Stomach (tissue), 4 donors: ENCODE results near the gene MBOAT2.

Experiments
- EP300 ChIP-seq: sonication (generic); formaldehyde crosslinking; IDR thresholded peaks from one replicate; pipeline ENCODE4 v1.6.1; 2017; ENCODE audit warnings: antibody characterized with exemption
- POLR2A ChIP-seq, 4 donors: fragments of 450-650 bp; IDR thresholded peaks; one replicate each; pipeline ENCODE4 v1.6.1; 2016; ENCODE audit warnings: antibody characterized with exemption in 4 of 4, control low read depth in 2 of 4, mild to moderate bottlenecking in 1 of 4, moderate library complexity in 1 of 4
- POLR2AphosphoS5 ChIP-seq, 3 donors: sonication (generic); formaldehyde crosslinking; IDR thresholded peaks; one replicate each; pipeline ENCODE4 v1.6.1; 2016; ENCODE audit warnings: antibody characterized with exemption in 3 of 3
- TF ChIP-seq, protein P1 (sequence below), 7 experiments: fragments of 450-650 bp in 4 of 7; fragments of 200-600 bp in 3 of 7; sonication (generic) in 3 of 7; IDR thresholded peaks; one replicate each; pipeline ENCODE4 v1.5.1; 2016 to 2019; ENCODE audit warnings: antibody characterized with exemption in 7 of 7, control low read depth in 2 of 7, mild to moderate bottlenecking in 1 of 7

DNA sequence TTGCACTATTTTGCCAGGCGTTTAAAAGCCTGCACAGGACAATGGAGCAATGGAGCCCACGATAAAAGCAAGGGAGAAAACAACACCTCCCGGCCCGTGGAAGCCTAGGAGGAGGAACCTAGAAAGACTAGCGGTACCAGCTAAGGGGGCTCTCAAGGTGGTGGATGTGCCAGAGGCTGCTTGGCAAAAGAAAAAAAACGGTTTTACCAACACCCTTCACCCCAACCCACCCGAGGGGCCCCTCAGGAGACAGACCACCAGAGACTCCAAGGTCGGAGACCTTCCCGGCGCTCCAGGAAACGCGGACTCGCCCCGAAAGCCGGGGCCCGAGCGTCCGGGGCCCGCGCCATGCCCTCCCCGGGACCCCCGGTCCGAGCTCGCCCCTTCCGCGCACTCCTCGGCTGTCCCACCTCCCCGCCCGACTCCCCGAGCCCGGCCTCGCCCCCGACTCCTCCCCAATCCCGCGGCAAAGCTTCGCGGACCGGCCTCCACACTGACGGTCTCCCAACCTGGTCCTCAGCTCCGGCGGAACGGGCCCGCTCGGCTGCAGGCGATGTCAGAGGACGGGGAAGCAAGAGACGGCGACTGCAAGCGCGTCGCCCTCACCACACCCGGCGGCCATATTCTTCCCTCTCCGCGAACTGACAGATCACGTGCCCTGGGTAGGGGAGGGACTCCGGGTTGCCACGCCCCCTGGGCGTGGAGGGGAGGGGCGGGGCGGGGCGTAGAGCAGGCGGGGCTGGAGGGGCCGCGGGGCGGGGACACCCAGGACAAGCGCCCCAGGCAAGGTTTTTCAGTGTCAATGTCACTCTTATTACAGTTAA is 166.3 kb downstream of the MBOAT2 start, which contains the start of gene KIDINS220:
- TF ChIP-seq, protein P1, sequence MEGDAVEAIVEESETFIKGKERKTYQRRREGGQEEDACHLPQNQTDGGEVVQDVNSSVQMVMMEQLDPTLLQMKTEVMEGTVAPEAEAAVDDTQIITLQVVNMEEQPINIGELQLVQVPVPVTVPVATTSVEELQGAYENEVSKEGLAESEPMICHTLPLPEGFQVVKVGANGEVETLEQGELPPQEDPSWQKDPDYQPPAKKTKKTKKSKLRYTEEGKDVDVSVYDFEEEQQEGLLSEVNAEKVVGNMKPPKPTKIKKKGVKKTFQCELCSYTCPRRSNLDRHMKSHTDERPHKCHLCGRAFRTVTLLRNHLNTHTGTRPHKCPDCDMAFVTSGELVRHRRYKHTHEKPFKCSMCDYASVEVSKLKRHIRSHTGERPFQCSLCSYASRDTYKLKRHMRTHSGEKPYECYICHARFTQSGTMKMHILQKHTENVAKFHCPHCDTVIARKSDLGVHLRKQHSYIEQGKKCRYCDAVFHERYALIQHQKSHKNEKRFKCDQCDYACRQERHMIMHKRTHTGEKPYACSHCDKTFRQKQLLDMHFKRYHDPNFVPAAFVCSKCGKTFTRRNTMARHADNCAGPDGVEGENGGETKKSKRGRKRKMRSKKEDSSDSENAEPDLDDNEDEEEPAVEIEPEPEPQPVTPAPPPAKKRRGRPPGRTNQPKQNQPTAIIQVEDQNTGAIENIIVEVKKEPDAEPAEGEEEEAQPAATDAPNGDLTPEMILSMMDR (IDR thresholded peaks at IDR 0.05): no peak
- peak in 1 of 4 donors; percentile 40 for TF ChIP-seq POLR2A (IDR thresholded peaks at IDR 0.05)
- TF ChIP-seq EP300: no peak
- peak; percentile 78 to 90 (median 86) for TF ChIP-seq POLR2AphosphoS5 (IDR thresholded peaks at IDR 0.05)
